Neuronal stem cell (in vitro differentiated cells): ENCODE measurements around the gene CDK4.

Experiments used
- DNase-seq: peaks from one replicate; pipeline ENCODE4 v3.0.0-alpha.2; 2013; ENCODE audit warnings: low spot score
- H2AFZ ChIP-seq: one replicate; pipeline ENCODE4 v1.6.1; 2013; ENCODE audit warnings: mild to moderate bottlenecking, low read length, inconsistent platforms
- H2AK5ac ChIP-seq: 2 replicates; pipeline ENCODE4 v1.6.1; 2013; ENCODE audit warnings: low read depth, mild to moderate bottlenecking, inconsistent platforms, low read length, moderate library complexity, mixed read lengths
- H2BK120ac ChIP-seq: 2 replicates; pipeline ENCODE4 v1.6.1; 2013; ENCODE audit warnings: low read depth, mild to moderate bottlenecking, inconsistent platforms, low read length, moderate library complexity, mixed read lengths
- H2BK12ac ChIP-seq: one replicate; pipeline ENCODE4 v1.6.1; 2013; ENCODE audit warnings: low read length, inconsistent platforms
- H2BK15ac ChIP-seq: 2 replicates; pipeline ENCODE4 v1.6.1; 2013; ENCODE audit warnings: mild to moderate bottlenecking, low read length, inconsistent platforms, mixed read lengths
- H2BK5ac ChIP-seq: one replicate; pipeline ENCODE4 v1.6.1; 2013; ENCODE audit warnings: inconsistent platforms, mild to moderate bottlenecking, low read length, moderate library complexity
- H3K14ac ChIP-seq: one replicate; pipeline ENCODE4 v1.6.1; 2013; ENCODE audit warnings: low read length, inconsistent platforms
- H3K18ac ChIP-seq: 2 replicates; pipeline ENCODE4 v1.6.1; 2013; ENCODE audit warnings: low read length, inconsistent platforms
- H3K23ac ChIP-seq: 2 replicates; pipeline ENCODE4 v1.6.1; 2013; ENCODE audit warnings: low read depth, mild to moderate bottlenecking, mixed read lengths, low read length, inconsistent platforms; ENCODE audit not compliant: poor library complexity
- H3K27ac ChIP-seq: replicated peaks from 3 replicates; pipeline ENCODE4 v1.5.1; 2013; ENCODE audit warnings: low read length, inconsistent platforms
- H3K27me3 ChIP-seq, 3 experiments: 2 replicates each; pipeline ENCODE4 v1.6.1; 2013; ENCODE audit warnings: low read length in 3 of 3, mild to moderate bottlenecking in 2 of 3, inconsistent platforms in 1 of 3, low read depth in 1 of 3, mixed read lengths in 1 of 3, moderate library complexity in 1 of 3; ENCODE audit not compliant: control insufficient read depth in 3 of 3, insufficient read depth in 3 of 3
- H3K36me3 ChIP-seq, 2 donors: replicated peaks in 1 of 2; 2 replicates each; pipeline ENCODE4 v1.6.1; 2013; ENCODE audit warnings: low read length in 2 of 2; ENCODE audit not compliant: control insufficient read depth in 2 of 2, insufficient read depth in 2 of 2
- H3K4ac ChIP-seq: 2 replicates; pipeline ENCODE4 v1.6.1; 2013; ENCODE audit warnings: inconsistent platforms, mild to moderate bottlenecking, low read length, moderate library complexity
- H3K4me1 ChIP-seq, 2 donors: 1 replicate in 1 of 2; 2 replicates in 1 of 2; pipeline ENCODE4 v1.6.1; 2013; ENCODE audit warnings: low read length in 2 of 2, low read depth in 1 of 2; ENCODE audit not compliant: control insufficient read depth in 2 of 2, insufficient read depth in 1 of 2
- H3K4me2 ChIP-seq: one replicate; pipeline ENCODE4 v1.6.1; 2013; ENCODE audit warnings: mild to moderate bottlenecking, low read length, inconsistent platforms; ENCODE audit not compliant: insufficient read depth, poor library complexity, severe bottlenecking
- H3K4me3 ChIP-seq, 2 donors: 2 replicates each; pipeline ENCODE4 v1.5.1; 2013; ENCODE audit warnings: low read length in 2 of 2, mild to moderate bottlenecking in 2 of 2, inconsistent platforms in 1 of 2, moderate library complexity in 1 of 2
- H3K79me1 ChIP-seq: one replicate; pipeline ENCODE4 v1.6.1; 2013; ENCODE audit warnings: low read depth, mild to moderate bottlenecking, inconsistent platforms, low read length, moderate library complexity
- H3K9ac ChIP-seq: one replicate; pipeline ENCODE4 v1.6.1; 2013; ENCODE audit warnings: mild to moderate bottlenecking, low read depth, low read length, inconsistent platforms; ENCODE audit not compliant: poor library complexity
- H3K9me3 ChIP-seq, 2 donors: replicated peaks in 1 of 2; 2 replicates each; pipeline versions ENCODE3 to v1.6.1; 2013; ENCODE audit warnings: low read length in 2 of 2, mild to moderate bottlenecking in 2 of 2, inconsistent platforms in 1 of 2, low read depth in 1 of 2, mixed read lengths in 1 of 2, moderate library complexity in 1 of 2; ENCODE audit not compliant: control insufficient read depth in 2 of 2, insufficient read depth in 1 of 2
- H4K8ac ChIP-seq: one replicate; pipeline ENCODE4 v1.6.1; 2013; ENCODE audit warnings: low read depth, mild to moderate bottlenecking, inconsistent platforms, low read length, moderate library complexity
- H4K91ac ChIP-seq: one replicate; pipeline ENCODE4 v1.6.1; 2013; ENCODE audit warnings: low read length, low read depth, mild to moderate bottlenecking, inconsistent platforms; ENCODE audit not compliant: poor library complexity
- WGBS, 2 donors: extraction: QIAGEN DNeasy Blood & Tissue Kit; methylation state at CpG; one replicate each; pipeline ENCODE4 v1.1.7; 2013; ENCODE audit warnings: missing lambda C conversion rate in 2 of 2, mixed read lengths in 1 of 2; ENCODE audit not compliant: insufficient read length in 2 of 2, insufficient replicate concordance in 1 of 2; ENCODE audit errors: extremely low coverage in 2 of 2; 5-methylcytosine and 5-hydroxymethylcytosine counted together

CDK4 gene

DNA sequence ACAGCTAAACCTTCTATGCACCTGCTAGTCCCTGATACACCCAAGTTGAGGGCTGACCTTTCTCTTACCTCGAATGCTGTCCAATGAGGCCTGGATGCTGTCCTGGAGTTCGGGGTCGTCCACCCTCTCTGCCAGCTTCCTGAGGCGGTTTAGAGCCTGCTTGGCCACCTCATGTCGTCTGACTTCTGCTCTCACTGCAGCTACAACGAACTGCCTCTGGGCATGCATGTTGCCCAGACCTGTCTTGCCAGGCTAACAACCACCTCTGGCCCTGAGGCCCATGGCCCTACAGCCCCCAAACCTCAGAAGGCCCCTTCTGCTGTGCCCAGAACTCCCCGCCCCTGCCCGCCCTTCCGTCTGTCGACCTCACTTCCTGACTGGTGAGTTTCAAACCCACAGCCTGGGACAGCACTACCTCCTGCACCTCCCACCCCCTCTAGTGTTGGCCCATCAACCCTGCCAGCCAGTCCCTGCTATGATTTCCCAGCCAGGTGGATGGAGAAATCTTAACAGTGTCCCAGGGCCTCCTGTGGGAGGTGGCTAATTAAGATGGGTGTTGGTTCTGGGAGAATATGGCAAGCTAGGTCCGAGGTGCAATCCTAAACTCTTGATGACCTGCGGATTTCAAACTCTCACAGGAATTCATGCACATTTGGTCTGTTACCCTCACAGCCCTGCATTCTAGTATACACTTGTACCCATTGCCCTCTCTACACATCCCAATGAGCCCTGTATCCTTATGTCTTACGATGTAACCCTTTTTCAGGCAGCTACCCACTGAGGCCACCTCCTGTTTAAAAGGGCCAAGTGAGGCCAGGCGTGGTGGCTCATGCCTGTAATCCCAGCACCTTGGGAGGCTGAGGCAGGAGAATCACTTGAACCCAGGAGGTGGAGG lies 10.0 kb downstream of the CDK4 start:
- Histone ChIP-seq H3K36me3 (peaks cover 5 to 17% of the 10 kb centered on the region in 2 donors), H2BK120ac (no peak overlapping the region), H3K79me1 (no peaks in the 10 kb centered on the region), H2AK5ac (peak overlapping the region; percentile 41), H4K8ac (no peak overlapping the region), H3K4me3 (no peak overlapping the region), H2BK12ac (no peak overlapping the region), H3K9me3 (no peaks in the 10 kb centered on the region), H3K9ac (no peak overlapping the region), H3K27ac (no peak overlapping the region), H3K4me2 (no peak overlapping the region), H3K23ac (no peak overlapping the region), H3K4ac (no peak overlapping the region), H3K18ac (no peak overlapping the region), H2AFZ (no peak overlapping the region), H3K4me1 (peaks cover 13 to 31% of the 10 kb centered on the region in 2 donors), H3K27me3 (peaks cover 0 to 44% (median 14%) of the 10 kb centered on the region in 3 experiments), H3K14ac (no peak overlapping the region), H2BK15ac (no peak overlapping the region), H2BK5ac (peak overlapping the region; percentile 26), H4K91ac (no peak overlapping the region)
- no CpG with 5 or more reads among the region's 14 CpGs for WGBS, 2 donors
- DNase-seq, result no peak

GRCh38 chr12:57741413-57741789 lies 10.7 kb downstream of the CDK4 start:
- Histone ChIP-seq H3K27ac (no peak overlapping the region), H2BK12ac (no peak overlapping the region), H3K36me3 (peaks cover under 1 to 10% of the 10 kb centered on the region in 2 donors), H2AFZ (no peak overlapping the region), H3K27me3 (peaks cover 3 to 51% (median 21%) of the 10 kb centered on the region in 3 experiments), H3K9ac (no peak overlapping the region), H3K9me3 (peaks cover 0 to 4% of the 10 kb centered on the region in 2 donors), H3K18ac (no peak overlapping the region), H2BK15ac (no peak overlapping the region), H3K4ac (no peak overlapping the region), H4K91ac (no peak overlapping the region), H3K4me2 (no peak overlapping the region), H3K14ac (no peak overlapping the region), H2BK120ac (no peak overlapping the region), H3K4me3 (no peak overlapping the region), H2AK5ac (no peak overlapping the region), H3K79me1 (no peaks in the 10 kb centered on the region), H4K8ac (no peak overlapping the region), H3K4me1 (peaks cover 16 to 36% of the 10 kb centered on the region in 2 donors), H2BK5ac (no peak overlapping the region), H3K23ac (no peak overlapping the region)
- no CpG with 5 or more reads among the region's 1 CpG for WGBS, 2 donors
- DNase-seq, result no peak

DNA sequence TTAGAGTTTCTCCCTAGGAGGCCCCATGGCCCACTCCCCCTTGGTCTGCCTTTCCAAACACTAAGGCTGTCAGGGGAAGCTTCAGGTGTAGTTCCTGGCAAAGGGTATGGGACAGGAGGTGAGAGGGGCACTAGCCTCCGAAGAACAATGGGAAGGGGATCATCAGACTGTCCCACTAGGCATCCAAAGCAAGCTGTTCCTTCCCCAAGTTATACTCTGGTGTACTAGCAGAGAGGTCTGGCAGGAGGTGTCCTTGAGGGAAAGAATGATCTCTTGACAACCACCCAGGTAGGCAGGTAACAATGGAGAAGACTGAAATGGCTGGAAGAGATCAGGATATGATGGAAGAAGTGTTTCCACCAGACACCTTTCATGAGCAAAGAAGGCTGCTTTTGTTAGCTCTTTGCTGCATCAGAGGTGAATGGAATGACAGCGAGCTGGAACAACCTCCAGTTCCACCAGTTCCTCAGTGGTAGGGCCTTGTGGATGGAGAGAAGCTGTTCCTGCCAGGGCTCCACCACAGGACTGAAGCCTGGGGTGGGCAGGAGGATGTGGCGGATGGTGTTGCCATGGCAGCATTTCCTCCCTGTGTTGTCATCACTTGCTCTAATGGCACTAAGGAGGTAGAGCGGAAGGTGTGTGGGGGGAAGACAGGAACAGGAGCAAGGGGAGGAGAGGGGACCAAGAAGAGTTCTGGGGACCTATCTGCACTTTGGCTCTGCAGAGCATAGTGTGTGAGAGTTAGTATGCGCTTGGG lies 11.3 kb downstream of the CDK4 start:
- peaks cover 0 to 4% of the 10 kb centered on the region in 2 donors for H3K36me3 ChIP-seq
- no peak overlapping the region for H2AFZ ChIP-seq
- no peak overlapping the region for H2BK5ac ChIP-seq
- H3K4me3 ChIP-seq, result peak overlapping the region in 1 of 2 donors; percentile 45
- no peak overlapping the region for H3K18ac ChIP-seq
- no peak overlapping the region for H3K4me2 ChIP-seq
- no peak overlapping the region for H3K27ac ChIP-seq
- H3K27me3 ChIP-seq, result peaks cover 3 to 56% (median 24%) of the 10 kb centered on the region in 3 experiments
- no peak overlapping the region for H2BK12ac ChIP-seq
- no peak overlapping the region for H2BK120ac ChIP-seq
- H2BK15ac ChIP-seq, result peak overlapping the region; percentile 7
- no peak overlapping the region for H3K14ac ChIP-seq
- H3K4ac ChIP-seq, result no peak overlapping the region
- no peak overlapping the region for H4K91ac ChIP-seq
- WGBS, 2 donors, result no CpG with 5 or more reads among the region's 5 CpGs
- DNase-seq, result no peak
- no peak overlapping the region for H2AK5ac ChIP-seq
- H3K23ac ChIP-seq, result no peak overlapping the region
- no peak overlapping the region for H4K8ac ChIP-seq
- H3K79me1 ChIP-seq, result no peaks in the 10 kb centered on the region
- H3K9ac ChIP-seq, result no peak overlapping the region
- peaks cover 0 to 4% of the 10 kb centered on the region in 2 donors for H3K9me3 ChIP-seq
- H3K4me1 ChIP-seq, result peaks cover 16 to 32% of the 10 kb centered on the region in 2 donors
